LHCN-M2 (cell line): ENCODE results near the gene RARB. TPM values are rescaled to one million over a fixed set of nuclear protein-coding genes. Genes with fewer than 3 reads are reported as not detected.

ENCODE experiments used
- DNase-seq: peaks from one replicate; pipeline ENCODE4 v3.0.0-alpha.2; 2012; ENCODE audit warnings: low read depth
- total RNA-seq: library from RNA; depleted of rRNA; stranded (reverse); fragments of >200 nt; gene quantifications from 2 replicates; pipeline ENCODE4 v1.2.3, GENCODE V29; 2014; rRNA removed

RARB gene
- total RNA-seq, 1 experiment from 2014 or later = 0.29 TPM

DNA sequence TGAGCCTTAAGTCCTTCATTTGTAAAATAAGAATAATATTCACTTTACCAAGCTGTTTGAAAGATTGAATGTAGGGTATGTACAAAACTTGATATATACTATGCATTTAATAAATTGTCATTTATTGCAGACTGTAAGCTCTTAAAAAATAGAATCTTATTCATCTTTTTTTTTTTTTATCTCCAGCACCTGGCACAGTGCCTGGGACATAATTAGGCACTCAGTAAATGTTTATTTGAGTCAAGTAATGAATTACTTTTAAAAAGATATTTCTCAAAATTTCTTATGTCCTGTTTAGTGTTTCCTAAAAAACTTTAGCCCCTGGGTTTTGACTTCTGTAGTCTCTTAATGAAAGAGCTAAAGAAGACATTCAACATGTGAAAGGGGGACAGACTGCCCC lies 164.9 kb downstream of the RARB start:
- DNase-seq = no peak

DNA sequence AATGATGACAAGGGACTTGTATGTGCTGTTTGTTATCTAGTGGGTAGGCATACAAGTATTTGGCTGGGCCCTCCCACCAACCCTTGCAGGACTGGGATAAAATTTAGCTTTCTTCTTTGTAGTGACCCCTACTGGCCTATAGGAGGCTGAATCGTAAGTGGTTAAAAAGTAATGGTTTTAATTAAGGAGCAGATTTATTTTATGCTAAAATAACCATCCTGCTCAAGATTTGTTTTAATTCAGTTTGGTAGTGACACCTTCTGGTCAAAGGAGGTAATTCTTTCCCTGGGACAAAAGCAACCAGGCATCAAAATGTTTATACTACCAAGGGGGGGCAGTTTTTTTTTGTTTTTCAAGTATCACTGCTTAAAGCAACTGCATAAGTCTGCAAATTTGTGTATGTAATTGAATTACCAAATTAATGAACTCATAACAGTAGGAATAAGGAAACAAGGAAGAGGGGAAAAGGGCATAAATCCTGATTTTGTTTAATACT lies 166.0 kb downstream of the RARB start:
- DNase-seq = peak; percentile 76

DNA sequence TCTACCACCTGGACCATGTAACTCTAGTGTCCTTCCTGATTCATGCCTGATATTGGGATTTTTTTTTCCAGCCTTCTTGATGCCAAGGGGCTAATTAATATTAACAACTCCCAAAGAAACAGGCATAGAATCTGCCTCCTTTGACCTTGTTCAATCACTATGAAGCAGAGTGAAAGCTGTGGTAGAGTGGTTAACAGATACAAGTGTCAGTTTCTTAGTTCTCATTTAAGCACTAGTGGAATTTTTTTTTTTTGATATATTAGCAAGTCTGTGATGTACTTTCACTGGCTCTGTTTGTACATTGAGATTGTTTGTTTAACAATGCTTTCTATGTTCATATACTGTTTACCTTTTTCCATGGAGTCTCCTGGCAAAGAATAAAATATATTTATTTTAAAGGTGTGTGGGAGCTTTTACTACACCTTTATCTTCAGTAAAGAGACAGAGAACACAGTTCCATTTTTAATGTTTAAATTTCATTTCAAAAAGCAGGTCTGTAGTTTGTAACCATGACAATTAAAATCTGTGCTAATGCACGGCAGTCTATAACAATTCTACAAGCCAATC lies 169.6 kb downstream of the RARB start:
- DNase-seq = no peak

DNA sequence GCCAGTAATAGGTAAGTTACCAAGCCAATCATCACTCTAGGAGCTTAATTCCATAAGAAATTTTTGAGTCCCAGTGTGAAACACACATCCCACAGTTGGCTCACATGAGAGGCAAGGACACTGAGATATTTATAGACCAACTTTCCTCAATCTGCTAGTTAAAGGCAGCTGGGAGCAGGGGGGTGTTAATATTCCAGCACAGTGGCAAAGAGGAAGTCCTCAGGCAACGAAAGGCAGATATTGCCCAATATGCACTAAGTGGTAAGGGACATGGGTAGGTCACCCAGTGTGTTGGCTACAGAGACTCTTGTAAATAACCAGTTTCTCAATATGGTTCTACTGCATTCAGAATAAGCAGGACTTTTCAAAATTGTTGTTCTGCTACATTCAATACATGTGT lies 175.6 kb downstream of the RARB start:
- DNase-seq = peak; percentile 58

DNA sequence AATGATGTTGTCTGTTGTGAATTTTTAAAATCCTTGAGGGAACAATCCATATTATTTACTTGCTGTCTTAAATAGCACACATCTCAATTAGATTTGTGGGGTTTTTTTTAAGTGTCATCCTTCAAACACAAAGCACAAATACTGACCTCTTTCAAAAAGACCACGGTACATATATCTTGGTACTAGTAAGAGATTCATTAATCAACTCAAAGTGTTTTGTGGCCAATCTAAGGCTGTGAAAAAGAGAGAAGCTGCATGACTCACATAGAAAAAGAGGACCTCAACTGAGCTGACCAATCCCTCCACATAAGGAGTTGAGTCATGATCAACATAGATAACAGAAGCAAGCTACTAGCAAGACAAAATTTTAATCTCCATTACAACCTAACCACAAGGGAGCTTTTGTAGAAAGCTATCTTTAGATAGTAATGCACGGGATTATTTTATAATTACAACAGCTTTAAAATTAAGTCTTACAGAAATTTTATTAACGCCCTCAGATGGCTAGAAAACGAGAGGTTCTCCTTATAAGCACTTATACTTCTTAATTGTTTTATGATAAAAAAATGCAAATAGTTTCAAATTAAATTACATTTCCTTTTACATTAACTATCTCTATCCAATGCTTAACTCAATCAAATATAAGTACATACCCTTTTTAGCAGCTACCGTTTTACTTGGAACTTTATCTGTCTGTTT lies 176.2 kb downstream of the RARB start:
- peak; percentile 86 for DNase-seq

DNA sequence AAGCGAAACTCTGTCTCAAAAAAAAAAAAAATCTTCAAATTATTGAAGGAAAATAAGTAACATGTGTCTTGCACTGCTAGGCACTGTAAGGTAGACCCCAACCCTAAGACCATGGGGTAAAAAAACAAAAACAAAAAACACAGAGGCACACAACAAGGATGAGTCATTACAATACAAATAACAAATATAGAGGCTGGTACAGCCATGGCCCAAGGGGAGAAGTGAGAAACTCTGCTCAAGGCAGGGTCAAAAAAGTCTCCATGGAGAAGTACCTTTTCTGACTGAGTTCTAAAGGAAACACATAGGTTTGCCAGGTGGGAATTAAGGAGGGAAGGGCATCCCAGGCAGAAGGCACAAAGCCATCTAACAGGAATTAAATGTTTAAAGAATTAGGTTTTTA lies 182.1 kb downstream of the RARB start:
- DNase-seq = no peak

DNA sequence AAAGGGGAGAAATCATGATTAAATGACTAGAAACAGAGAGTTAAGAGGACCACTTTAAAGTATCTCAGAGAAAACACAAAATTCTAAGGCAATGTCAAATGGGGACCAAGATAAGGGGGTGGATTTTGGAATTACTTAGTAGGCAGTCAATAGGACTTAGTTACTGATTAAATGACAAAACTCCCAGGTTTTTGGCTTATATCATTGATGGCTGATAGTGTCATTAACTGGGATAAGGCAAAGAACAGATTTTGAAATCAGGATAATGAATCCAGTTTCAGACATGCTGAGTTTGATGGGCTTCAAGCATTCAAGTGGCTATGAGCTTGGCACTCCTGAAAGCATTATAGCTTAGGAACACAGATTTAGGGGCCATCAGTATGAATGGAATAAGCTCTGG lies 182.7 kb downstream of the RARB start:
- no peak for DNase-seq

DNA sequence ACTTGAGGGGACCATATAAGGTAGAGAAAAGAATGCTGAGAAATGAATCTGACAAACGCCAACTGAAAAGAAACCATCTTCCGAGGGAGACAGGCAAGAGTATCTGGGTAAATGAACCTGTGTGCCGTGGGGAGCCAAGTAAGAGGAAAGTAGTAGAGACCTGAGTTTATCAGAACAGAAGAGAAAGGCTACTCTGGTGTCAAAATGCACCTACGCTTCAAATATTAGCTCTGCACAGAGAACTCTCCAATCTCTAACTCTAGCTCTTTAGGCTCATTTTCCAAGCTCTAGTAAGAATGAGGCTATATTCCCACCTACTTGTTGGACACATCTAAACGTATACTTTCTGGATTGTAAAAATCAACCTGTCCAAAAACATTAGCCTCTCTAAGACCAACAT lies 183.1 kb downstream of the RARB start:
- DNase-seq = no peak

DNA sequence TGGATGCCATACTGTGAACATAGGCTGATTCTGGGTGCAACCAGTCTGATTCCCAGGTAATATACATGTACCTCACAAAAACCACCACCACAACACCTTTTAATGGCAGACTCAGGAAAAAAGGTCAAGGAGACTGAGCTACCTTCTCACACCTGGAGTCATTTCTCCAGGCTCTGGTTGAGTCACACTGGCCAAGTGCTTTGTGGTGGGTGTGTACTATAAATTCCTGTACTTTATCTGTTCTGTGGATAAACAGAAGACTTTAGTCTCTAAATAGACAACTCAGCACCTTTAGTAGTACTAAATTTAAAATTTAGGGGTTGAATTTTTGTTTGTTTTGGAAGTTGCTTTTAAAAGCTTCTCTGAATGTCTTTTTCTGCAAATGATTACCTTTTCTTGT lies 190.0 kb downstream of the RARB start:
- DNase-seq = no peak

DNA sequence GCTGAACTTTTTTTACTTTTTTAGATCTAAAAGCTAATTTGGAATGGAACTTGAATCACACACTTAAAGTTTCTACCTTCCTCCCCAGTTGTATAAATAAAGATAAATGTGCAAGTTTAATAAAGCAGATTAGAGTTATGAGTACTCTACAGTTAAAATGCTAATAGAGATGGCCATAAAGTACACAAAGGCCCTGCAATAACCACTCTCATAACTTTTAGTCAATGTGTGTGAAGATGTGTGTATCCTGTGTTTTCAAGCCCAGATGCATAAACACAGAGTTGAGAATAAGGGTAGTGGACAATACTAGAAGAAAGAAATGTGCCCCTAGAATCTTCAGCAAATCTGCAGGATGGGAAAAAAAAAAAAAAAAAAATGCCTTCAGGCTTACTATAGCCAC lies 191.3 kb downstream of the RARB start:
- DNase-seq = no peak

DNA sequence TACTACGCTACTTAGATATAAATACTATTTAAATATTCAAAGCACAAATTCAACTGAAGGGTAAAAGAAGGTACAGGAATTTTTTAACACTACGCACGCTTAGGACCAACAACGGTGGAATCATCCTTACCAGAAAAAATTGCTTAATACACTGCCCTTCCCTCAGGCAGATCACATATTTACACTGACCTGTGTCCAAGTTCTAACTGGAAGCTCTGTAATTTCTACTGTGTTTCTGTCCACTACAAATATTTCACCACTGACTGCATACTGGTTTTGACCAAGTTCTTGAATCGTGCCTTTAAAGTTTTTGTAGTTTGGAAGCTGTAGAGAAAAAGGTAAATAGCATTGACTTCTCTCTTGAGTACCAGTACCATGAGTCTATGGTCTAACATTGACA lies 192.4 kb downstream of the RARB start:
- no peak for DNase-seq

DNA sequence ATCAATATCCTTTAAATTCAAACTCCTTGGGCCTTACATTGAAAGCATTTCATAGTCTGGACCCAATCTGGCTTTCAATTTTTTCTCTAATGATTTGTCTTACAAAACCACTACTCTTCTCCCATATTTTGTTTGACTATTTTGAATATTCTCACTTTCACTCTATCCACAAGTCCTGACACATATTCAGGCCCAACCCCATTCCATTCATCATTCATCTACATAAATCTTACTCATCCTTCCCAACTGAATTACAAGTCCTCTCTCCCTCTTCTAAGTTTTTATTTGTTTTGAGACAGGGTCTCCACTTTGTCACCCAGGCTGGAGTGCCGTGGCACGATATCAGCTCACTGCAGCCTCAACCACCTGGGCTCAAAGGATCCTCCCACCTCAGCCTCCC lies 193.0 kb downstream of the RARB start:
- no peak for DNase-seq

DNA sequence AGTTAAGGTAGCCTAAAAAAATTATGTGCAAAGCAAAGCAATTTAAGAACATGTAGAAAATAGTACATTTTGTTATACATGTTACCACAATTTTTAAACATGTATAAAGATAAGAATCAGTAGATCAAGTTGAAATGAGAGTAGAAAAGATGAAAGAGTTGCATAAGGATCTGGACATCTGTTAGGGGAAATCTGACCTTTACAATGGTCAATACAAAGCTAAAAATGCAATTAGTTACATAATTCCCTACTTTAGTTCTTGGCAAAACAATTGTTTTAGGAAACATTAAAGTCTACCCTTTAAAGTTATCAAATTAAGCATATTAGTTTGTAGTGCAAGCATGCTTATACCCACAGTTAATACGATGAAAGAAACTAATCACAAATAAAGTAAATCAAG lies 203.9 kb downstream of the RARB start:
- no peak for DNase-seq

DNA sequence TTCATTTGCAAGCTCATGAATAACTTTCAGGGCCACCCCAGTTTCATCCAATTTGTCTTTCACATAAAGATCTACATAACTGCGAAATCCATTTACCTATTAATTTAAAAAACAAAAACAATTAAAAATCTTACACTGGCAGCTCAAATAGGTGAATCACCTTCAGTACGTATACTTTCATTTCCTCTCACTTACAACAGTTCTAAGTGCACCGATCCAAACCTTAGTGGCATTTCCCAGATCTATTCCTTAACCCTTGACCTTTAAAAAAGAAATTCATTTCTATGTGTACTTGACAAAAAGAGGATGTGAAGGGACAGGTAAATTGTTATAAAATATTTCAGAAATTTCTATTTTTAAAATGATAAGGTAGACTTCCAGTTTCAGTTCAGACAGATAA lies 205.9 kb downstream of the RARB start:
- no peak for DNase-seq

DNA sequence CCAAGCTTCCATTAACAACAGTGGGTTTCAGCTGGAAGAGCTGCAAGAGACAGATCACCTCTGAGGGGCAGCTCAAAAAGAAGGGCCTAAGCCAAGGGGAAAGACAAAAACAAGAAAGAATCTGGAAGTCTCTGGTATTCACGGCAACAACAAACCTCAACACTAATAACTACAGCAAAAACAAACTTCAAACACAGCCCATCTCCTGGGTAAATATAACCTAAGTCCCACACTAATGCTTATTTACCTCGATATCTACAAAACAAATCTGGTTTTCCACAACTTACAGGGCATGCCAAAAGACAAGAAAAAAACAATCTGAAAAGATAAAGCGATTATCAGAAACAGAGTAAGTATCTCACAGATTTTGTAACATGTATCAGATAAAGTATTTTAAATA lies 207.0 kb downstream of the RARB start:
- no peak for DNase-seq

Other genes starting within 250 kb of the RARB start
- gene TOP2B, start 236.6 kb downstream of the RARB start, total RNA-seq = 75.8 and 84.7 TPM in 2 replicates